ENCODE measurements around the gene SMARCD1. TPM values are rescaled to one million over a fixed set of nuclear protein-coding genes. Genes with fewer than 3 reads are reported as not detected.

Gene SMARCD1
- total and polyA plus RNA-seq, 4 donors, result 4.6 to 24.4 (median 15.3) TPM

DNA sequence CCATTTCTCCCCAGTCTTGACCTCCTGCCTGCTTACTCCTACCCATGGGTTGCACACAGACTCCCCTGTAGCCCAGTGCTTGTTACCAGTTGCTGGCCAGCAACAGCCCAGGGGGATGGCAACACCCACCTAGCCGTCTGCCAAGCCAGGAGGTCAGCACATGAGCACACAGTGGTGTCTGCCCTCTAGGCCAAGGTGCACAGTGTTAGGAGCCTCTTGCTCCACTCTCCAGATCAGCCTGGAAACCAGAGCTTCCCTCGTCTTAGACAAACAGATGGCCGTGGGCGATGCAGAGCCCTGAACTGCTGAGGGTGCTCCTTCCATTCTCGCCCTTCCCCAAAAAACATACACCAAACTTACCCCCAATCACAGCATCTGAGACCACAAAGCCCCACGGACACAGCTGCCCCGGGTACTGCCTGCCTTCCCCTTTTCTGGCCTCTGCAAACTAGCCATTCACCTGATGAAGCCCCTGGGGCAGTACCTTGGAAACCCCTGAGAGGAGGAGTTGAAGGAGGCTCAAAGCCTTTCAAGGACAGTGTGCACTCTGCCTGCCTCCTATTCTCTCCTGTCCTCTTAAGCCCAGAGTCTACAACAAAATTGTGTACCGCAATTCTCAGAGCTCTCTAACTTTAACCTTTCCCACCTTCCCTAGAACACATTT, 17.6 kb downstream of the SMARCD1 start (continued):
- TF ChIP-seq REST (IDR thresholded peaks at IDR 0.05), result peak; percentile 89

- no peak for DNase-seq (ENCODE audit: low spot score)
- H3K4me1 ChIP-seq (ENCODE audit: control insufficient read depth in 4 of 4, insufficient read depth in 4 of 4, low read length in 3 of 4), result peaks cover 11 to 73% (median 52%) of the 10 kb centered on the region in 4 donors
- H3K9me3 ChIP-seq (ENCODE audit: control insufficient read depth in 4 of 4, low read length in 3 of 4), result no peaks in the 10 kb centered on the region
- no peak for TF ChIP-seq RAD21 (IDR thresholded peaks at IDR 0.05)
- TF ChIP-seq JUND (IDR thresholded peaks at IDR 0.05), result no peak
- no peak for TF ChIP-seq GABPA (IDR thresholded peaks at IDR 0.05 in 1 of 2, conservative IDR thresholded peaks at IDR 0.05 in 1 of 2)
- no peak for TF ChIP-seq YY1 (IDR thresholded peaks at IDR 0.05)
- no peak for TF ChIP-seq NR2F2 (IDR thresholded peaks at IDR 0.05)
- TF ChIP-seq, protein P1, sequence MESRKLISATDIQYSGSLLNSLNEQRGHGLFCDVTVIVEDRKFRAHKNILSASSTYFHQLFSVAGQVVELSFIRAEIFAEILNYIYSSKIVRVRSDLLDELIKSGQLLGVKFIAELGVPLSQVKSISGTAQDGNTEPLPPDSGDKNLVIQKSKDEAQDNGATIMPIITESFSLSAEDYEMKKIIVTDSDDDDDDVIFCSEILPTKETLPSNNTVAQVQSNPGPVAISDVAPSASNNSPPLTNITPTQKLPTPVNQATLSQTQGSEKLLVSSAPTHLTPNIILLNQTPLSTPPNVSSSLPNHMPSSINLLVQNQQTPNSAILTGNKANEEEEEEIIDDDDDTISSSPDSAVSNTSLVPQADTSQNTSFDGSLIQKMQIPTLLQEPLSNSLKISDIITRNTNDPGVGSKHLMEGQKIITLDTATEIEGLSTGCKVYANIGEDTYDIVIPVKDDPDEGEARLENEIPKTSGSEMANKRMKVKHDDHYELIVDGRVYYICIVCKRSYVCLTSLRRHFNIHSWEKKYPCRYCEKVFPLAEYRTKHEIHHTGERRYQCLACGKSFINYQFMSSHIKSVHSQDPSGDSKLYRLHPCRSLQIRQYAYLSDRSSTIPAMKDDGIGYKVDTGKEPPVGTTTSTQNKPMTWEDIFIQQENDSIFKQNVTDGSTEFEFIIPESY (IDR thresholded peaks at IDR 0.05), result no peak
- no peak for TF ChIP-seq HNF4A (conservative IDR thresholded peaks at IDR 0.05)
- no peak for TF ChIP-seq TAF1 (conservative IDR thresholded peaks at IDR 0.05)
- no peak overlapping the region for H3K4me3 ChIP-seq (ENCODE audit: low read depth in 1 of 3, low read length in 3 of 3)
- peak overlapping the region in 1 of 2 donors; percentile 59 for H3K9ac ChIP-seq (ENCODE audit: low read depth in 1 of 2, low read length in 2 of 2)
- peaks cover 0 to 21% (median 17%) of the 10 kb centered on the region in 4 donors for H3K36me3 ChIP-seq (ENCODE audit: control insufficient read depth in 4 of 4, insufficient read depth in 3 of 4, low read depth in 1 of 4, low read length in 3 of 4)
- no peaks in the 10 kb centered on the region for H3K27me3 ChIP-seq (ENCODE audit: control insufficient read depth in 4 of 4, insufficient read depth in 4 of 4, low read length in 3 of 4)
- peak overlapping the region; percentile 84 to 94 for H3K27ac ChIP-seq (ENCODE audit: low read depth in 1 of 2, low read length in 2 of 2)
- WGBS, result 92% methylated on average over 2 of the region's 2 CpGs
Measured at GRCh38 chr12:50103351-50103750, 18.2 kb downstream of the SMARCD1 start.

GRCh38 chr12:50103767-50104321, 18.7 kb downstream of the SMARCD1 start, which contains the start of gene GPD1:
Gene GPD1 (plus strand): TSS chr12:50104008. CDS start chr12:50104051, 43 bp downstream.
- peak; percentile 74 for DNase-seq (ENCODE audit: low spot score)
- peaks cover 0 to 19% (median 12%) of the 10 kb centered on the region in 4 donors for H3K36me3 ChIP-seq (ENCODE audit: control insufficient read depth in 4 of 4, insufficient read depth in 3 of 4, low read depth in 1 of 4, low read length in 3 of 4)
- peak within 1 kb of the TSS; percentile 63 to 80 for H3K9ac ChIP-seq (ENCODE audit: low read depth in 1 of 2, low read length in 2 of 2)
- H3K9me3 ChIP-seq (ENCODE audit: control insufficient read depth in 4 of 4, low read length in 3 of 4), result no peaks in the 10 kb centered on the region
- H3K4me3 ChIP-seq (ENCODE audit: low read depth in 1 of 3, low read length in 3 of 3), result peak within 1 kb of the TSS; percentile 45 to 79 (median 60)
- WGBS, result 15% methylated on average over 13 of the region's 13 CpGs
- H3K27me3 ChIP-seq (ENCODE audit: control insufficient read depth in 4 of 4, insufficient read depth in 4 of 4, low read length in 3 of 4), result no peaks in the 10 kb centered on the region
- peak within 1 kb of the TSS; percentile 84 to 94 for H3K27ac ChIP-seq (ENCODE audit: low read depth in 1 of 2, low read length in 2 of 2)
- H3K4me1 ChIP-seq (ENCODE audit: control insufficient read depth in 4 of 4, insufficient read depth in 4 of 4, low read length in 3 of 4), result peaks cover 14 to 77% (median 56%) of the 10 kb centered on the region in 4 donors
- TF ChIP-seq RXRA (IDR thresholded peaks at IDR 0.05) (peak; percentile 48 to 52), ATF3 (IDR thresholded peaks at IDR 0.05) (no peak), TAF1 (conservative IDR thresholded peaks at IDR 0.05) (peak; percentile 95), CTCF (IDR thresholded peaks at IDR 0.05; ENCODE audit: low read depth, low read length, missing input control) (peak; percentile 7), NR2F2 (IDR thresholded peaks at IDR 0.05) (peak; percentile 19), GABPA (IDR thresholded peaks at IDR 0.05 in 1 of 2, conservative IDR thresholded peaks at IDR 0.05 in 1 of 2) (no peak), FOXA2 (IDR thresholded peaks at IDR 0.05) (no peak), RAD21 (IDR thresholded peaks at IDR 0.05) (peak; percentile 19 to 21), YY1 (IDR thresholded peaks at IDR 0.05) (peak; percentile 89), REST (IDR thresholded peaks at IDR 0.05) (peak; percentile 87), HNF4G (IDR thresholded peaks at IDR 0.05) (no peak), FOXA1 (IDR thresholded peaks at IDR 0.05) (no peak), SP1 (IDR thresholded peaks at IDR 0.05) (peak; percentile 62), JUND (IDR thresholded peaks at IDR 0.05) (no peak)
